ENCODE data around the gene ZNF469.

Gene ZNF469

DNA sequence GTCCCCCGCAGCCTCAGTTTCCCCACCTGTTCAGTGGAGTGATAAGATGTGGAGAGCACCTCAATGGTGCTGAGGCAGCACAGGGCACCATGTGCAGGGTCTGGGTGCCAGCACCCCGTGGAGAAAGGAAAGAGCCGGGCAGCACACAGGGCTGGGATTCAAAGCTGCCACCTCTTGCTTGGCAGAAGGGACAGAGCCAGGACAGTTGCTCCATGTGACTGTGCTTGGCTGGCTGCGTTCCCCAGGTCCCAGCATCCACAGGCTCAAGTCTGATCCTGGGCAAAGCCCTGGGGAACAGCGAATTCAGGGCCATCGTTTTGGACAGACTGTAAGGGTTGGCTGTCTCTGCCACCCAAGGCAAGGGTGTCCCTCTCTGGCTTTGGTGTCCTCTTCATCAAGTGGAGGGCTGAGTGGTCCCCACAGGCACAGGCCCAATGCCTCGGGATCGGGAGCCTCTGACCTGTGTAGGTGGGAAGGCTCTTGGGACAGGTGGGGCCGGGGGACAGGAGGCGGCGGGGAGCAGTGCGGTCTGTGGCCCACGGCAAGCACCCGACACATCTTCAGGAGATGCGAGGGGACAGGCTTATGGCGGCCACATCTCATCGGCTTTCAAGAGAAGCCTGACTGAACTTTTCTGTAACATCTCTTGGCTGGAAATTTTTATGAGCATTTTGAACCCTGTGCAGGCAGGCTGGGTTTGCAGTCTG, 8.5 kb downstream of the ZNF469 start:
- DNase-seq (ENCODE audit: low read depth in 1 of 2, low spot score in 1 of 2), result no peak

DNA sequence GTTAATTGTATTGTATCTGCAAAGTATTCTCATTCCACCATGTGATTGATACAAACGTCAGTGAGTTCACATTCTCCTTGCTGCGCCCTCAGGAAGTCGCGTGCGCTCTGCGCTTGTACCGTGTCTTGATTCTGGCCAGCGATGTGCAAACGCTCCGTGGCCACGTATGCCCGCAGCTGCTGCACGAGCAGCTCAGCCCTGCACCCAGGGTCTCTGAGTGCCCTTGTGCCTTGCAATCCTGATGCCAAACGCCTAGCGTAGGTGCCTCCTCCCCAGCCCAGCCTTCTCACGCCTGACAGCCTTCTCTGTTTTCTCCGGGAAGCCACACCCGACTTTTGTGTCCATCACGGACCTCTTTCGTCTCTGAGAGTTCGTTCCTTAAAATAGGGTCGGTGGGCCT, 9.4 kb downstream of the ZNF469 start:
- no peak for DNase-seq (ENCODE audit: low read depth in 1 of 2, low spot score in 1 of 2)

DNA sequence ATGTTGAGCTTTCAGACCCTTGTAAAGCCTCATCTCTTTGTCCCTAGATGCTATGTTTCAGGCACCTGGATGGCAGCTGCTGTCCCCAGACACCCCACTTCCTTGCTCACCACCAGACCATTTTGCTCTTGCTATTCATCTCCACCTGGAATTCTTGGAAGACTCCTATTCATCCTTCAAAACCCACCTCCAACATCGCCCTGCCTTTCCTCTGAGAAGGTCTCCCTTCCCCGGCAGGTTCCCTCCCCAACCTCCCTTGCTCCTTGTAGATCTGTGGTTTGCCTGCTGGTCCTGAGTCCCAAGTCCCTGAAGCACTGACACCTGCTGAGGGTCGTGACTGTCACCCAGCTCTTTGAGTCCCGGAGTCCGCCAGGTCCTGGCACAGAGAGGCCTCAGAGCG, 9.9 kb downstream of the ZNF469 start:
- no peak for DNase-seq (ENCODE audit: low read depth in 1 of 2, low spot score in 1 of 2)

DNA sequence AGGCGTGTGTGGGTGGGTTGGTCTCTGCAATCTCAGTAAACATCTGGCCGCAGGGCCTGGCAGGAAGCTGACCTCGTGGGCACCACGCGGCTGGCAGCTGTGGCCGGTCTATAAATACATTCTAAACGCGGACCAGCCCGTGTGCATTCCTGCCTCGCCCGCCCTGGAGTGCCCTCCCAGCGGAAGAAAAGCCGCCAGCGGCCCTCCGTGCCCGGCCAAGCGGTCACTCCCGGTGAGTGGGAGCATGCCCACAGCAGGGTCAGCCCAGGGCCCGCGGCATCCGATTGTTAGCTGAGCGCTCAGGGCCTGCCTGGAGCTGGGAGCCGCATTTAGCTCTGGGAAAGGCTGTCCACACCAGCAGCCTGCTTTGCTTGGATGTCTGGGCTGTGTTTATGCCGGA, 10.3 kb downstream of the ZNF469 start:
- no peak for DNase-seq (ENCODE audit: low read depth in 1 of 2, low spot score in 1 of 2)

DNA sequence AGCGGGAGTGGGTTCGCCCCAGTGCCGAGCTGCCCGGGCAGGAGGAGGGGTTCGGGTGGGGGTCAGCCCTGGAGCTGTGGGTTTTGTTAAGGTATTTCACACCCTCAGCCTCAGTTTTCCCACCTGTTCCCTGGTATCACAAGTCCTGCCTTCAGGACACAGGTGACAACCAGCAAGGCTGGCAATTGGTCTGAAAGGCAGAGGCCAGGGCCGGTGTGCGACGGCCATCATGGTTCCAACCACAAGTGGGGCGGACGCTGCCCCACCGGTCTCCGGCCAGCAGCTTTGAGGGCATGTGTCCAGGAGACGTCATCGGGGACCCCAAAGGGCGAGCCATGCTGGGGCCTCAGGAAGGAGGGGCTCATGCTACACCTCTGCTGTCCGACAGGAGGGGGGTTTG, 10.8 kb downstream of the ZNF469 start:
- no peak for DNase-seq (ENCODE audit: low read depth in 1 of 2, low spot score in 1 of 2)

DNA sequence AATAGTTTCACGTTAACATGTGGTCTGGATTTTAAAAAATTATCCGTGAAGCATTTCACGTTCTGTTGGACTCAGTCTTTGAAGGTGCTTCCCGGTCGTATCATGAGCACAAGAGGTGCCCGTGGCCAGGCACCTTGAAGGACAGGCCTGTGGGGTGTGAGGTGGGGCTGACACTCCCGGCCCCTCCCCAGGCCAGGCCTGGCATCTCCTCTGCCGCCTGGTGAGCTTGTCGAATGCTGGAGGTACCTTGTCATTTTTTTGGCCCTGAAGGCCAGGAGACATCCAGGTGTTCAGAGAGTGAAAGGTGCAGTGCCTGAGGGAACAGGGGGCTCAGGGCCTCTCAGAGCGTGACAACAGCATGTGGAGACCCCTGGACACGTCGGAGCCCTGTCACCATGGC, 11.7 kb downstream of the ZNF469 start:
- no peak for DNase-seq (ENCODE audit: low read depth in 1 of 2, low spot score in 1 of 2)

DNA sequence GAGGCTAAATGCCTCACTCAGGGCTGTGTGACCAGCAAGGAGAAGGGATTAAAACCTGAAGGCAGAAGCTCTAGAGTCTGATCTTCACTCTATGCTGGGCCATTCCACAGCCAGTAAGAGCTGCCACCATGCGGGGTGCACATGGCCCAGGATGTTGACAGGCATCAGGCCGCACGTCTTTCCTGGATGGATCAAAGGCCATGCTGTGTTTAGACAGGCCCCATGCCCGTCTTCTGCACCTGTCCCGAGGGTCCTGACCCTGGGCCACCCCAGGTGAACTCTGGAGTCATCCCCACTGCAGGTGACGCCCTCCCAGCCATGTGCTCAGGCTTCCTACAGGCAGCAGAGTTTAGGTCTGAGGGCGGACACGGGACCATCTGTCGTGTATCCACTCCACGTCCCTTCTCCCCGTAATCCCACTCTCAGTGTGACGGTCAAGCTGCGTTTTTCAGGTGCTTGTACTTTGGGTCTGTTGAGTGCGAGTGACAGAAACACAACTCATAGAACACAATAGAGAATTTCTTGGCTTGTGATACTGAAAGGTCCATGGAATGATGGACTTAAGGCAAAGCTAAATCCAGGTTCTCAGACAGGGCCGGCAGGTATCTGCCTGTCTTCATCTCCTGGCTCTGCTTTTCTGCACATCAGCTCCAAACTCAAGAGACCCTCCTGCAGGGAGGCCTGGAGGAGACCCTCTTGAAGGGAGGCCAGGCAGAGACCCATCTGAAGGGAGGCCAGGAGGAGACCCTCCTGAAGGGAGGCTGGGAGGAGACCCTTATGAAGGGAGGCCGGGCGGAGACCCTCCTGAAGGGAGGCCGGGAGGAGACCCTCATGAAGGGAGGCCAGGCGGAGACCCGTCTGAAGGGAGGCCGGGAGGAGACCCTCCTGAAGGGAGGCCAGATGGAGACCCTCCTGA, 13.2 kb downstream of the ZNF469 start:
- DNase-seq (ENCODE audit: low read depth in 1 of 2, low spot score in 1 of 2), result no peak

DNA sequence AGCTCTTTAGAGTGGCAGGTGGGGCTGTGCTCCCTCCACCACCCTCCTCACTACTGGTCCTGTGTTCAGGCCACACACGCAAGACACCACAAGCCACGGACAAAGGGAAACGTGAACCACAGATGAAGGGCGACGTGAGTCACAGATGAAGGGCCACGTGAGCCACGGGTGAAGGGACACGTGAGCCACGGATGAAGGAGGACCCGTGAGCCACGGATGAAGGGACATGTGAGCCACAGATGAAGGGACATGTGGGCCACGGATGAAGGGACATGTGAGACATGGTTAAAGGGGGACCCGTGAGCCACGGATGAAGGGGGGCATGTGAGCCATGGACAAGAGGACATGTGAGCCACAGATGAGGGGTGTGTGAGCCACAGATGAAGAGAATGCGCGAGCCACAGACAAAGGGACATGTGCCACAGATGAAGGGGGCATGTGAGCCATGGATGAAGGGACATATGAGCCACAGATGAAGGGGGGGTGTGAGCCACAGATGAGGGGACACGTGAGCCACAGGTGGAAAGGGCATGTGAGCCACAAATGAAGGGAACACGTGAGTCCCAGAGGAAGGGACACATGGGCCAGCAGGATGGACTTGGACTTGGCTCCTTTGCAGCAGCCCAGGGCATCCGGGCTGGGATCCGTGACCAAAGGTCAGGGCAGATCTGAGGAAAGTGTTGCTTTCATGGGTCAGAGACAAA, 15.6 kb downstream of the ZNF469 start:
- DNase-seq (ENCODE audit: low read depth in 1 of 2, low spot score in 1 of 2), result no peak

DNA sequence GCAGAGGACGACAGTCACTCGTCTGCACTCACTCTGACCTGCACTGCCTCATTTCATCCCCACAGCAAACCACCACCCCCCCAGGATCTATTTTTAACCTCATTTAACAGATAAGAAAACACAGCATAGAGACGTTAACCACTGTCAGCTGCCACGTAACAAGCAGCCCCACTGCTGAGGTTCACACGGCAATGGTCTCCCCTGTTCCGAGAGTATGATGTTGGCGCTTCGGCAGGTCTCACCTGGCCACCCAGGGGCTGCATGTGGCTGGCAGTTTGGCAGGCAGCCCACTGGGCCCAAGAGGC, 16.1 kb downstream of the ZNF469 start:
- no peak for DNase-seq (ENCODE audit: low read depth in 1 of 2, low spot score in 1 of 2)

DNA sequence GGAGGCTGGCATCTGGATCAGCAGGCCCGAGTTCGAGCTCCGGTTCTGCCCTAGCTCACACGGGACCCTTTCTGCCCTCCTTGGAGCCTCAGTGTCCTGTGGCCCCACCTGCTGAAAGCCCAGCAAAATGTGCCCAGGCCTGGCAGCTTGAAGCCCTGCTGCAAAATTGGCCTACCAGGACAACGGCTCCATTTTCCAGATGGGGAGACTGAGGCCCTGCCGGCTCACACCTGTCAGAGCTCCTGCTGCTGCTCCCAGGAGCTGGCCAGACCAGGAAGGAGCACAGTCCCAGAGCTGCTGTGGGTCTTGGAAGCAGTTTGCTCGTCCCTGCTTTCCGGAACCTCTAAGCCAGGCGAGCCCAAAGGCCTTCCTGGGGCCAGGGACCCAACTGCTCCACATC, 17.4 kb downstream of the ZNF469 start:
- no peak for DNase-seq (ENCODE audit: low read depth in 1 of 2, low spot score in 1 of 2)

DNA sequence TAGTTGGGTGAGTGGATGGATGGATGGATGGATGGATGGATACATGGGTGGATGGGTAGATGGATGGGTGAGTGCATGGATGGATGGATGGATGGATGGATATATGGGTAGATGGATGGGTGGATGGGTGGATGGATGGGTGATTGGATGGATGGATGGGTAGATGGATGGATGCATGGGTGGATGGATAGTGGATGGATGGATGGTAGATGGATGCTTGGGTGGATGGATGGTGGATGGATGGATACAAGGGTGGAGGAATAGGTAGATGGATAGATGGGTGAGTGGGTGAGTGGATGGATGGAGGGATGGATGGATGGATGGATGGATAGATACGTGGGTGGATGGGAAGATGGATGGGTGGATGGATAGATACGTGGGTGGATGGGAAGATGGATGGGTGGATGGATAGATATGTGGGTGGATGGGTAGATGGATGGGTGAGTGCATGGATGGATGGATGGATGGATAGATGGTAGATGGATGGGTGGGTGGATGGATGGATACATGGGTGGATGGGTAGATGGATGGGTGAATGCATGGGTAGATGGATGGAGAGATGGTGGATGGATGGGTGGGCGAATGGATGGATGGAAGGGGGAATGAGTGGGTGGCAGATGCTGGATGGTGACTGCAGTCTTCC, 19.0 kb downstream of the ZNF469 start:
- no peak for DNase-seq (ENCODE audit: low read depth in 1 of 2, low spot score in 1 of 2)

DNA sequence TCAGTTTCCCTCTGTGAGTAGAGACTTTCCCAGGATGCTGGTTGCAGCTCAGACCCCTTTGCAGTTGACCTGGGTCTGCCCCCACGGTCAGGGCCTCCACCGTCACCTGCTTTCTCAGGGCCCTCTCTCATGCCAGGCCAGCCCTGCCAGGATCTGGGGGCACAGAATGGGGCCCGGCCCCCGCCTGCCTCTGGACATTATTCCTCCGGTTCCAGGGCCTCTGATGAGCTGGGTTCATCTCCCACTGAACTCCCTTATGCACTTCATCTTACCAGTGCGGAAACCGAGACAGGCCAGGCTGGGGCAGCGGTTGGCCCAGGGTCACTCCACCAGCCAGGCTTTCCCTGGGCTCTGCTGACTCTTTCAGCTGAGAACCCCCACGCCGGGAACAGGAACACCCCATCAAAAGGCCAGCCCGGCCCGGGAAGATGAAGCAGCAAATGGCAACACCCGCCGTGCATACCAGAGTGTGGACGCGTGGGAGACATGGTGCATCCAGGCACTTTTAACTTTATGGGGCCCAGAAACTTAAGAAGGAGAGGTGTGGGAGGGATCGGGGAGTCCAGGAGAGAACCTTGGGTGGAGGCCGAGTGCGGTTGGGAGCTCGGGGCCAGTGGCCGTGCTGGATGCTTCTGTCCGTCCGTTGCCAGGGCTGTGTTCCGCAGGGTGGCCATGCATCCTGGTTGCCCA, 19.9 kb downstream of the ZNF469 start:
- no peak for DNase-seq (ENCODE audit: low read depth in 1 of 2, low spot score in 1 of 2)

DNA sequence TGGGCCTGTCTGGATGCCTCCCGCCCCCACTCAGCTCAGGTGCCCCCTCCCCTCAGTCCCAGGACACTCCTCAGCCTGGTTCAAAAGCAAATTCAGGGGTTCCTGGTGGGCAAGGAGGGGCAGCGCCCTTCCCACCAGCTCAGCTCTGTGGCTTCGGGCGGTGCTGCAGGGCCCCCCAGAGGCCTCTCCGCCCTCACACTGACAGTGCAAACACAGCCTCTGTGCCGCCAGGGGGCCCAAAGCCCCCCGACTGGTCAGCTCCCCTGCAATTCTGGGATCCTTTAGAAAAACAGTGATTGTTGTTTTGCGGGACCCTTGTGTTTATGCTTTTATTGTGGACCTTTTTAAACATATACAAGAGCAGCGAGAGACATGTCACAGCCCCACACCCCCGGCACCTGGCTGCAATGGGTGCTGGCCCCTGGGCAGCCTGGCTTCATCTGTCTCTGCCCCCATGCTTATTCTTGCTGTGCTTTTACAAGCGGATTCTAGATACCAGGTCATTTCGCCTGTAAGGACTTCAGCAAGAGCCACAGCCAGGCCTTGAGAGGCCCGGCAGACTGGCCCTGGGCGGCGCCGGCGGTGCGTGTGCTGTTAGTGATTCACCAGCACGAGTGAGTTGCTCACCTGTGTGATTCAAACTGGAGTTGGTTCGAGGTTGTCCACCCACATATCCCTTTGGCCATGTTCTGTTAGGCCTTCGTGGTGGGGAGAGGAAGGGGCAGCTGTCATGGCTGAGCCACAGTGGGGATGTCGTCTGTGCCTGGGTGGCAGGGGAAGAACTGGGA, 21.2 kb downstream of the ZNF469 start:
- DNase-seq (ENCODE audit: low read depth in 1 of 2, low spot score in 1 of 2), result no peak

DNA sequence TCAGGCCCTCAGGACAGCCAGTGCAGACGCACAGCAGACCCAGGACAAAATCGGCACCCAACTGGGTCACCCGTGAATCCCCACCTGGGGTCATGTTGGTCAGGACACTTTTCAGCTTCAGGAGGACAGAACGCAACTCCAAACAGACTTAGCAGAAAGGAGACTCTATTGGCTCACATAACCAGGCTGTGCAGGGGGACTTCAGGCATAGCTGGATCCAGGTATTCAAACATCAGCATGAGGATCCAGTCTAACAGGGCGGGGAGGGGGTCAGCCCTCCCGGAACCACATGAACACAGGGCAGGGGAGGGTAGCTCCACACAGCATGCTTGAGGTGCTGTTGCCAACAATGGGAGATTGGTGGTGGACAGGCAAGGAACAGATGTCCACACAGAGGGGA, 22.0 kb downstream of the ZNF469 start:
- no peak for DNase-seq (ENCODE audit: low read depth in 1 of 2, low spot score in 1 of 2)

DNA sequence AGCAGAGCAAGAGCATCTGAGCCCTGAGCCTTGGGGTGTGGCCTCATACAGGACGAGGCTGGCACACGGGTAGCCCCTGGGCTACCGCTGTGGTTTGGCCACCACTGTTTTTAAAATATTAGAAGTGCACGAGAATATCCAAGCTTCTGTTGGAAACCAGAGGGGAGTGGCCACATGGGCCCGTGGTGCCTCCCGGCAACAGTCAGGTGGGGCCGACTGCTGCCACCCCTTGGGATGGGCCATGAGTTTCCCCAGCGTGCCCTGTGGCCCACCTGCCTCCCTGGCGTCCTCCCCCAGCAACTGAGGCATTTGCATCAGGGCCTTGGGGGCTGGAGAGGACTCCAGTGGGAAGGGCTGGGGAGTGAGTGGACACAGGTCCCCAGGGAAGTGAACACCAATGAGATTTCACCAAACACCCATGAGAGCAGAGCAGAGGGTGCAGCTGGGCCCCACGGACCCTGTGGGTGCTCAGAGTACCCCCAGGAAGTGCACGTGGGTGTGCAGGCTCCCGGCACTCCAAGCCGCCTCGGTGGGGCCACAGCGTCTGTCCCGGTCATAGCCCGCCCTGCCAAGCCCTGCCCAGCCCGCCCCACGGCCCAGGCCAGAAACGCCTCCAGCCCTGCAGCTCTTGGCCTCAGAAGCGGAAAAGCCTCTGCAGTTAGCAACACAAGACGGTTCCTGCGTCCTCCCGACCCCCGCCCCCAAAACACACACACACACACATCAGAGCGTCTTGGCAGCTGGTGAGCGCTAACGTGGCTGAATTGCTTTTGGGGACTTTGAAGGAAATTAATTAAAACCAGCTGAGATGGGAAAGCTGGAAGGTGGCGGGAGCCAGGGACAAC, 22.7 kb downstream of the ZNF469 start:
- no peak for DNase-seq (ENCODE audit: low read depth in 1 of 2, low spot score in 1 of 2)

DNA sequence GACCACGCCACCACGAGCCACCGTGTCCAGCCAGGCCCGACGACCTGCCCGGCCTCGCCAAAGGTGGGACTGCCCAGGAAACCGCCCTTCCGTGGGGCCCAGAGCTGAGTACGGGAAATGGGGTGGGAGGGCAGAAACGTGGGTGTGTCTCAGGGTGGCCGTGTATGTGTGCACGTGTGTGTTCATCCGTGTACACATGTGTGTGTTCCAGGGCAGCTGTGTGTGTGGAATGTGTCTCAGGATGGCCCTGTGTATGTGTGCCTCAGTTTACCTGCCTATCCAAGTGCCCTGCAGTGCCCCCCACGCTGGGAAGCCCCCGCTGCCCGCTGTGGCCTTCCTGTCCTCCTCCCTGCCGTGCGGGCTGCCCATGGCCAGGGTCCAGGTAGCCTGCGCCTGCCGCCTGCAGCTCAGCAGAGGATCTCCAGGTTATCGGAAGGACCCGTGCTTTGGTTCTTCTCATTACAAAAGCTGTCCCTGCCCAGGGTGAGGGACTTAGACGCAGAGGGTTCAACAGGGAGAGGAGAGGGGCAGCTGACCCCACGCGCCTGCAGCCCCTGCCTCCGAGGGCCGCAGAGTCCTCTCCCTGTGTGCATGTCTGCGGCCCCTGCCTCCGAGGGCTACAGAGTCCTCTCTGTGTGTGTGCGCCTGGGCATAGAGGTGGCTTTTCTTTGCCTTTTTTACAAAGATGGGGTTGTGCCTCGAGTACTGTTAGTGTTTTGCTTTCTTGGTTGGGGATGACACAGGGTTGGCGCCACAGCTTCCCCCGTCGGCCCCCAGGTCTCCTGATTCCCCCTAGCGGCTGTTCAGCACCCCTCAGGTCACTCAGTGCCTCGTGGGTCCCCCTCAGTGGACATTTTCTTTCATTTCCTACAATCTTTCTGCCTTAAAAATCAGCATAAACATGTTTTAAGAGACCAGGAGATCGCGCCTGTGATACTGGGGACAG, 23.6 kb downstream of the ZNF469 start:
- DNase-seq (ENCODE audit: low read depth in 1 of 2, low spot score in 1 of 2), result no peak

DNA sequence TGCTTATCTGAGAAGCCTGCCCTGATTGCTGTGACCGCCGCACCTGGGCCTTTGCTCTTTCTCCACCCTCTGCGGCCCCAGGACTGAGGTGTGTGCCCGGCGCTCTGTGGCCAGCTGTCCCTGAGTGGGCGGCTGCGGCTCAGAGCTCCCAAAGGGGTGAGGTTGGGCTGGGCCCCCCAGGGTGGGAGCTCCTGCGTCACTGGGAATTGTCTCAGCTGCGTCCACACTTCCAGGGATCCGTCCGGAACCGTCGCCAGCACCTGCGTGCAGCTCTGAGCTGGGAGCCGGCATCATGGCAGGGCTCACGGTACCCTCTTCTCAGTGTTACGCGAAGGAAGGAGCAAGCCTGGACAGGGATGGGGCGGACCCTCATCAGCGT, 24.3 kb downstream of the ZNF469 start:
- no peak for DNase-seq (ENCODE audit: low read depth in 1 of 2, low spot score in 1 of 2)

DNA sequence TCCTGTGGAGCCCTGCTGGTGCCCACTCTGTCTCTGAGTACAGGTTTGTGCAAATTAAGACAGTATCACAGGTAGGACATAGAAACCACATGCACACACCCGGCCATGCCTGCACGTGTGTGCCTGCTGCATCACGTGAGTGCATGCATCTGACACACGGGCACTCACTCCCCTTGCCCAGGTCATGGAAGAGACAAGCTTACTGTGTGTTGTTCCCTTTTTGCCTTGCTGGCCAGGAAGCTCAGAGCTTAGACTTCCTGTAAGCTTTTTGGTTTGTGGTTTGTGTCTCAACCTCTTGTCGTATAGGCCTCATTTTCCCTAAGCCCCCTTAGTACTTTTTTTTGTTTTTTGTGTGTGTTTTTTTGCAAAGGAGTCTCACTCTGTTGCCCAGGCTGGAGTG, 25.0 kb downstream of the ZNF469 start:
- no peak for DNase-seq (ENCODE audit: low read depth in 1 of 2, low spot score in 1 of 2)

Measured in stimulated activated CD4-positive, alpha-beta T cell treated with anti-CD3 and anti-CD28 coated beads, Interleukin-15, amount 100 ng/mL, for 1 hour (primary cell).